HG02642 (cell line): ENCODE results near the gene OLFM1.
"Not testable (repeated sequence)": the region's sequence is repeated elsewhere in the genome, so short reads cannot be mapped to it uniquely, and the experiment has no call there.

ENCODE experiments used
- ATAC-seq: cut with Tn5 transposase; IDR thresholded peaks from one replicate; pipeline ENCODE4 v1.9.1; 2021; ENCODE audit warnings: mild to moderate bottlenecking; ENCODE audit not compliant: unreplicated experiment, poor library complexity

OLFM1 gene

DNA sequence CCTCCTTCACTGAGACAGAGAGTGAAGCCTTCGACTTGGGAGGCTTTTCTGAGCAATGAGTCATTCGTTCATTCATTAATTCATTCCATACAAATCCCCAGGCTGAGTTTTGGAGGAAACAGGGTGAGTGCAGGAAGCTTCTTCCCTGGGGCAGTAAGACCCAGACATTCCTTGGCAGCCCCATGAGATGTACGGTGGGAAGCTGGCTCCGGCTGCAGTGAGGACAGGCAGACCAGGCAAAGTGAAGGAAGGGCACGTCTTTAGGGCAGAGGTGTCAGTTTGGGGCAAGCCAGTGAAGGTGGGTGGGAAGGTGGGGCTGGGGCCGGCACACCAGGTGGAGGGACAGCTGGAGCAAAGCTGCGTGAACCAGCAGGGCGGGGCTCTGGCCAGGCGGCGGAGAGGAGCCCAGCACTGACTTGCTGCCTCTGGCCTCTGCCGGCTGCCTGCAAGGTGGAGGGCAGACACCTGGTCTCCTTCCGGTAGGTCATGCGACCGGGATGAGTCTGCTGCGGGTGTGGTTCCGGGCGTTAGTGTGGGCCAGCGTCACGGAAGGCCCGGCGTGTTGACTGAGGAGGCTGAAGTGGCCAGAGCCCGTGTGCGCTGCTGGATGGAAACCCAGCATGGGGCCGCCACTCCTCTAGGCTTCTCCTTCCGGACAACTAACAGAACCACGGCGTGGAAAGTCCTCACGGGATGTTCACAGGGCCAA is 16.6 kb downstream of the OLFM1 start:
- no peak for ATAC-seq

- no peak for ATAC-seq
These were observed 17.3 kb downstream of the OLFM1 start for GRCh38 chr9:135104761-135105160.

DNA sequence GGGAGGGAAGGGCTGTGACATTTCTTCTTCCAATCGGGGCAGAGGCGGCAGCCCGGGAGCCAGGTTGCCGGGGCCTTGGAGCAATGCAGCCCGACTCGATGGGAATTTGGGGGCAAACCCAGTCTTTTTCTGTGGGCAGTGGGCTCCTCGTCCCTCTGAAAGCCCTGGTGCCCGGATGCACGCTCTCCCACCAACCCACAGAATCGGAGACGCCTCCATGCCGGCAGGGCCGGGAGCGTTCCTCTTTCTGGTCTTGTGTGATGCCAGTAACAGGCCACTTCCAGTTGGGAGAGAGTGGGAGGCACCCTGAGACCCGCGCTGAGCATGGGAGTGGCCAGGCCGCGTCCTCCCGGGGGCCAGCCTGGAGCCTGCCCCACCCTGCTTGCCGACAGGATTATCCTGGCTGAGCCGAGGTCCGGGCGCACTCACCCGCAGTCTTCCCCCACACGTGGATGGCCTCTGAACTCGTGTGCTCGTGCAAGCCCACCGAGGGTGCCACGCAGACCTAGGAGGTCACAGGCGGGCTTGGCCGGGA is 17.8 kb downstream of the OLFM1 start:
- ATAC-seq = no peak

DNA sequence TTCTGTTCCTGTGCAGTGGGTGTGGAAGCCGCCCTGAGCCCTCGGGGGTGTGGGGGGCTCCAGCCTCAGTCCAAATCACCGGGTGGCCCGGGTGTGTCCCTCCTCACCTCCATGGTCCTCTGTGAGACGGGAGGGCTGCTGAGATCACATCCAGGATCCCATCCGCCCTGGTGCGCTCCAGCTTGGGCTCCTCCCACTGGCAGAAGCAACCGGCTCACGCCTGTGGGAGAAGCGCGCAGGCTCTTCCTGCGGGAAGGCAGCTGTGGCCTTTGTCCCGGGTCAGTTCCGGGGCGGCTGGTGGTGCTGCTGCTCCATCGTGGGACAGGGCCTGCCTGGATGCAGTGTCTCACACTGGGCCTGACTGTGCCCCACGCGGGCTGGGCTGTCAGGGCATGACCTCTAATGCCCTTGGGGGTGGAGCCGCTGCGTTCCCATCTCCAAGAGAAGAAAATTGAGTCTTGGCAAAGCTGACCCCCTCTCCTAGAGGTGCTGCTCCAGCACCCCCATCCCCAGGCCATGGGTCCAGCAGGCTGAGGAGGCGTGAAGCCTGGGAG is 18.5 kb downstream of the OLFM1 start:
- no peak for ATAC-seq

DNA sequence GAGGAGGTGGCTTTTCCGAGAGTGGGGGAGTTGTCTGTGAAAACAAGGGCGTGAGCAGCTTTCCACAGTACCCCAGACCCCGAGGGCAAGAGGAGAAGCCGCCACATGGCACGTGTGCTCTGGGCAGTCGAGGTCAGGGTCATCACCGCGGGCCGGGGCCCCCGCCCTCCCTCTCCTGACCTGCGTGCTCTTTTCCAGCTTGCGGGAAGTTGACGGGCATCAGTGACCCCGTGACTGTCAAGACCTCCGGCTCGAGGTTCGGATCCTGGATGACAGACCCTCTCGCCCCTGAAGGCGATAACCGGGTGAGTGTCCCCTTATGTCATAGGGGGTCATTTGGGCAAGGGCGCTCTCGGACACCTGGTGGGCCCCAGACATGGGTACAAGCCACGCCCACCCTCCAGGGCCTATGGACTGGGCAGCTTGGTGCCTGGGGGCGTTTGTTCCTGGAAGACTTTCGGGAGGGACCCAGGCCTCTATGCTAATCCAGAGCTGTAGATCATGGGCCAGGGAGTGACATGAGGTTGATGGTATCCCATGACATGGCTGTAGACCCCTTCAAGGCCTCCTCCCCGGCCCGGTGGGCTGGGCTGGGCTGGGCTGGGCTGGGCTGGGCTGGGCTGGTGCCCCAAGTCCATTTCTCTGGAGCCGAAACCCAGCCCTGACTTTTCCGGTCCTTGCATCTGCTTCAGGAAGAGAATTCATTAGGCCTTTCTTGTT is 19.2 kb downstream of the OLFM1 start:
- ATAC-seq = no peak

DNA sequence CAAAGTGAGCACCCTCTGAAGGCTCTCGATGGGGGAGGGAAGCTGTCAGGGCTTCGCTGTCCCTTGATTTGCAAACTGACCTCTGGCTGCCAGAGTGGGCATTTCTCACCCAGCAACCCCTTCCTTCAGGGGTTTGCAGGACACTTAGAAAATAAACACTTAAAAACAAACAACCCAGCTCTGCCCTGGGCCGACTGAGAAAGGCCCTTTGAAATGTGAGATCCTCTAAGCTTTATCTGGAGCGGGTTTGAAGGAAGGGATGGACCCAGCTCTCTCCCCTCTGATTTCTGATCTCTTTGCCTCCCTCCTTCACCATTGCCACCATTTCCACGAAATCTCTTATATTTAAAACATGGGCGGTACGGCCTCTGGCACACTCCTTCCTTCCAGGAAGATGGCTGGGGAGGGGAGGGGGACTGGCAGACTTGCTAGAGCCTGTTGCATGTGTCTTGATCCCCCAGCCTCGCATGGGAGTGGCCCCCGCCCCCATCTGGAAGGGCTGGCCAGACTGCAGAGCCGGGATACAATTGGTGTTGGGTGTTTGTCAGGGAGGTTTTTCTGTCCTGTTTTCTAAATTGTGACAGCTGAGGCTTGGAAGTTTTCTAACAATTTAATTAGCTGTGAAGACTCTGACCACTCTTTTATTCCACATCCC is 20.2 kb downstream of the OLFM1 start:
- no peak for ATAC-seq

DNA sequence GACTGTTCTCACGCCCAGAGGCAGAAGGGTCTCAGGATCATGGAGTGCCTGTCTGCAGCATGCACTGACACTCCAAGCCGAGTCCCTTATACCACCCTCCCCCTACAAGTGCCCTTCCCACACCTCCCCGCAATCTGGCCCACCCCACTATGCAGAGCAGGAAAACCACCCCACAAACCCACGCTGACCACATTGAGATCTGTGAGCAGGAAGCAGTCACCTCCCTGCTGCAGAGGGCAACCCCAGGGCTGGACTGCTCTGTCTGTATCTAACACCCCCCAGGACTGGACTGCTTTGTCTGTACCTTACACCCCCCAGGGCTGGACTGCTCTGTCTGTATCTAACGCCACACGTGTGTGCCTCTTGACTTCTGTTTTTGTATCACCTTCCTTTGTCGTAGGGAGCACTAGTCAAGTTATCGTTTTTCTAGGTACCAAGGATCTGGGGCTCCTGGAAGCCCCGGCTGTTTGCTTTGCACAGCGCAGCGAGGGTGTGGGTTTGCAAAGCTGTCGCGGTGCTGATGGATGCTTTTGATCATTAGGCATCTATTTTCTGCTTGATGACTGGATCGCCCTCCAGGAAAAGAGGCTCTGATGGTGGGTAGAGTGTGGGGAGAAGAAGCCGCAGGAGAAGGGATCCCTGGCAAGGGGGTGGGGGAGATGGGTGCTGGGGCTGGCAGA is 21.5 kb downstream of the OLFM1 start:
- ATAC-seq = no peak

- no peak for ATAC-seq
These were observed 22.2 kb downstream of the OLFM1 start for GRCh38 chr9:135109650-135110049.

GRCh38 chr9:135110416-135110815 is 22.9 kb downstream of the OLFM1 start:
- no peak for ATAC-seq

GRCh38 chr9:135111600-135111999 is 24.1 kb downstream of the OLFM1 start:
- not testable (repeated sequence) for ATAC-seq

DNA sequence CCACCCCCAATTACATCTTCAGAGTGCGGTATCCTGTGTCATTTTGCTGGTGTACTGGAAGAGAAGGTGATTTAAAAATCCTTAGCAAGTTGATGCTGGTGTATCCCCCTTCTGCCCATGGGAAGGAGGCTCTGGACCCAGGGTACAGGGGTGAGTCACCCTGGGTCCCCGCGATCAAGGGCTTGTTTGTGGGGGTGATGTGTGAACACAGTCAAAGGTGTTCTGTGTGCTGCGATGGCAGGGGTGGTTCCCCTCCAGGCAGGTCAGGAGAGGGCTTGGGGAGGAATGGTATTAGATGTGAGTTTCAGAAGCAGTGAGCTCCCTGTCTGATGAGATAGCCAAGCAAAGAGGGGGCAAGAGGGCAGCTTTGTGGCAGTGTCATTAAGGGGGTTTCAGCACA is 28.9 kb downstream of the OLFM1 start:
- ATAC-seq = no peak

GRCh38 chr9:135116881-135117280 is 29.4 kb downstream of the OLFM1 start:
- ATAC-seq = no peak

- no peak for ATAC-seq
These were observed 29.8 kb downstream of the OLFM1 start for GRCh38 chr9:135117281-135117680.

DNA sequence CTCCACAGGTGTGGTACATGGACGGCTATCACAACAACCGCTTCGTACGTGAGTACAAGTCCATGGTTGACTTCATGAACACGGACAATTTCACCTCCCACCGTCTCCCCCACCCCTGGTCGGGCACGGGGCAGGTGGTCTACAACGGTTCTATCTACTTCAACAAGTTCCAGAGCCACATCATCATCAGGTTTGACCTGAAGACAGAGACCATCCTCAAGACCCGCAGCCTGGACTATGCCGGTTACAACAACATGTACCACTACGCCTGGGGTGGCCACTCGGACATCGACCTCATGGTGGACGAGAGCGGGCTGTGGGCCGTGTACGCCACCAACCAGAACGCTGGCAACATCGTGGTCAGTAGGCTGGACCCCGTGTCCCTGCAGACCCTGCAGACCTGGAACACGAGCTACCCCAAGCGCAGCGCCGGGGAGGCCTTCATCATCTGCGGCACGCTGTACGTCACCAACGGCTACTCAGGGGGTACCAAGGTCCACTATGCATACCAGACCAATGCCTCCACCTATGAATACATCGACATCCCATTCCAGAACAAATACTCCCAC is 32.1 kb downstream of the OLFM1 start:
- no peak for ATAC-seq

DNA sequence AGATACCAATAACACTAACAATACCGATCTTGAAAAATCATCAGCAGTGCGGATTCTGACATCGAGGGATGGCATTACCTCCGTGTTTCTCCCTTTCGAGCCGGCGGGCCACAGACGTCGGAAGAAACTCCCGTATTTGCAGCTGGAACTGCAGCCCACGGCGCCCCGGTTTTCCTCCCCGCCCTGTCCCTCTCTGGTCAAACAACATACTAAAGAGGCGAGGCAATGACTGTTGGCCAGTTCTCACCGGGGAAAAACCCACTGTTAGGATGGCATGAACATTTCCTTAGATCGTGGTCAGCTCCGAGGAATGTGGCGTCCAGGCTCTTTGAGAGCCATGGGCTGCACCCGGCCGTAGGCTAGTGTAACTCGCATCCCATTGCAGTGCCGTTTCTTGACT is 32.8 kb downstream of the OLFM1 start:
- ATAC-seq = no peak

DNA sequence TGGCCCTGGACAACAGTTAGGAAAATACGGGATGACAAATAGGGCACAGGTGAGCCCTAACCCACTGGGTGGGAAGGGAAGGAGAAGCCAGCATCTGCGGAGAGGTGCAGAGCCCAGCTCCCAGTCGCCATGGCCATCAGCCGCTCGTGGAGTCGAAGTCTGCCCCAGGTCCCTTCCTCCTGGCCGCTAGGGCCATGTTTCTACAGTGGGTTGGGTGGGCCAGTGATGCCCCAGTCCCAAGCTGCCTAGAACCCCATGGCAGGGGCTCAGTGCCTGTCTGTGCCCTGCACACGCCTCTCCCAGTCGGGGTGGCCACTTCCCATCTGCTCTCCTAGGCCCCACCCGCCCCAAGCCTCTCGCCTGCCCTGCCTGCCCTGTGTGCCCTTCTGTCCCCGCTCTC is 34.8 kb downstream of the OLFM1 start:
- ATAC-seq = no peak

- no peak for ATAC-seq
These were observed 35.8 kb downstream of the OLFM1 start for GRCh38 chr9:135123126-135123772.

DNA sequence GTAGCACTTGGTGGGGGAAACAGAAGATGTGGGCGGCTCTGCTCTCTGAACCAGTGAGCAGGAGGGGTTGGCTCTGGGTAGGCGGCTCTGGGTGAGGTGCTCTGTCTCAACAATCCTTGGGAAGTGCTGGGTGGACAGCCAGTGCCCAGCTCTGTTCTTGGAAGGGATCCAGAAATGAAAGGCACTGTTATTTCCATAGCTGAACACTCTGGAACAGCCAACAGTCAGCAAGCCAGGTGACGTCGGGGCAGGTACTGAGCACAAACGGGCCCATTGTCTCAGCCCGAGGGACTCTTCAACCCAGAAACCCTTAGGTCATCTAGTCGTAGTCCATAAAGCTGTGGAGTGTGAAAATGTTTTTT is 36.3 kb downstream of the OLFM1 start:
- ATAC-seq = no peak

GRCh38 chr9:135126451-135127187 is 39.2 kb downstream of the OLFM1 start:
- ATAC-seq = no peak
